LNCAP (cell line): Measurements from ENCODE around the gene PLA1A.

ENCODE experiments used
- CTCF ChIP-seq: fragments of 450-650 bp; IDR thresholded peaks from 2 replicates; pipeline ENCODE4 v1.5.1; 2017; ENCODE audit warnings: mild to moderate bottlenecking

PLA1A gene

GRCh38 chr3:119602676-119603075 lies 5.0 kb downstream of the PLA1A start:
- TF ChIP-seq CTCF: no peak

DNA sequence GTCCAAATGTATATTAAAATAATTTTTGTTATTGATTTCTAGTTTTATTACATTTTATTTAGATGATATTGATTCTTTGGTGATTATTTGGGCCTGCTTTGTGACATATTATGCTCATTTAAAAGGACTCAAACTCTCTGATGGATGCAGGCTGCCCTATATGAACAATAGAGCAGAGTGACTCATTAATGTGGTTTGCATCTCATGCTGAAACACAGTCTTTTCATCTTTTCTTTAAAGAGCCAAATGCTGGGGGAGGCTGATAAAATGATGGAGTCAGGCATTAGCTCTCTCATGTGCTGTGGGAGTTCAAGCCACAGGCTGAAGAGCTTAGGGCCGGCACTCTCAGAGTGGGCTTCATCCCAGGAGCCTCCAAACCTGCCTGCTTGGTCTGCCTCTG lies 7.2 kb downstream of the PLA1A start:
- no peak for TF ChIP-seq CTCF

GRCh38 chr3:119608405-119609000 lies 10.8 kb downstream of the PLA1A start:
- no peak for TF ChIP-seq CTCF

DNA sequence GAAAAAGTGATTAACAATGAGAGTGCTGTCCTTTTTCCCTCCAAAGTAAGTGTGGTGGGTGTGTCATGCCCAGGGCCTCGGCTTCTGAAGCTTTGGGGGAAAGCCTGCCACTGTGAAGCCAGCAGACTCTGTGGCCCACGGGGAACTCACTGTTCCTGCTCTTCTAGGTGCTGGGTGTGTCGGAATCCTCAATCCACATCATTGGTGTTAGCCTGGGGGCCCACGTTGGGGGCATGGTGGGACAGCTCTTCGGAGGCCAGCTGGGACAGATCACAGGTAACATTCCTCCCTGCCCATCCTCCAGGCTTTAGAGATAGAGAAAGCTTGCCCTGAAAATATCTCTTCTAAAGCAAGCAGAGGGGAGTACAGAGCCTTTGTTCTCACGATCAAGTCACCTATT lies 11.6 kb downstream of the PLA1A start:
- no peak for TF ChIP-seq CTCF

DNA sequence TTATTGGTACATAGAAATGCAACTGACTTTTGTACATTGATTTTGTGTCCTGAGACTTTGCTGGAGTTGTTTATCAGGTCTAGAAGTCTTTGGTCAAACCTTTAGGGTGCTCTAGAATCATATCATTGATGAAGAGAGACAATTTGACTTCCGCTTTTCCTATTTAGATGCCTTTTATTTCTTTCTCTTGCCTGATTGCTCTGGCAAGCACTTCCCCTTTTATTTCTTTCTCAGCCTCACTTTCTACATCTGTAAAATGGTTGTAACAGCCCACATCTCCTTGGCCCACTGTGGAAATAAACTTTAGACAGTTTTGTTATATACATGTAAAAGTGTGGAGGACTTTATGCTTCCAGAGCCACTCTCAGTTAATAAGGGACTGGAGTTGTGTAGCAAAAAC lies 14.0 kb downstream of the PLA1A start:
- TF ChIP-seq CTCF: no peak

- no peak for TF ChIP-seq CTCF
These were observed 15.5 kb downstream of the PLA1A start for GRCh38 chr3:119613201-119613600.

- no peak for TF ChIP-seq CTCF
These were observed 16.2 kb downstream of the PLA1A start for GRCh38 chr3:119613872-119614271.

GRCh38 chr3:119616056-119616455 lies 18.4 kb downstream of the PLA1A start:
- no peak for TF ChIP-seq CTCF
